ENCODE data around the gene POLG.
"Not testable (repeated sequence)": the region's sequence is repeated elsewhere in the genome, so short reads cannot be mapped to it uniquely, and the experiment has no call there.

POLG gene

GRCh38 chr15:89277281-89277680 lies 57.3 kb downstream of the POLG start:
- not testable (repeated sequence) for DNase-seq

All from activated CD4-positive, CD25-positive, alpha-beta regulatory T cell (primary cell).